VCaP (cell line): ENCODE data around the gene TMOD1.
A peak's percentile ranks its signal among the peaks of the same experiment; 100 is the strongest.

Experiments
- H3K27ac ChIP-seq: fragments of 450-650 bp; 2 replicates; pipeline ENCODE4 v1.5.1; 2017
- TF ChIP-seq, protein P1 (sequence below): fragments of 450-650 bp; conservative IDR thresholded peaks from 2 replicates; pipeline ENCODE4 v1.5.1; 2017; ENCODE audit warnings: mild to moderate bottlenecking, moderate library complexity

Gene TMOD1

DNA sequence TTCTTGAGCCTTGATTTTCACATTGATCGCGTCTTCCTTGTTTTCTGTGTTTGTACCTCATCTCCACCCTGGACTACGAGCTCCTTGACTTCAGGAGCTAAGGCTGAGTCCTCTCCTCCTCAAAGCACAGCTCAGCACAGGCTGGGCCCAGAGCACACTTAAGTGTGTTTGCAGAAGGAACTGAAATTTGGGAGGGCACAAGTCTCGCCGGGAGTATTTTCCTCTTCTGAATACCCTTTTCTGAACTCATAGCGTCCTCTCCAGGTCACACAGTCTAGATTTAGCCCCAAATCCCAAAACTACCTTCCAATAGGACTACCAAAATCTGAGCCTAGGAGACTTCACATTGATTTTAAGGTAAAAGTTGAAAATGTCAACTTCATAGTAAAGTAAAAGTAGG lies 90.1 kb downstream of the TMOD1 start:
- TF ChIP-seq, protein P1, sequence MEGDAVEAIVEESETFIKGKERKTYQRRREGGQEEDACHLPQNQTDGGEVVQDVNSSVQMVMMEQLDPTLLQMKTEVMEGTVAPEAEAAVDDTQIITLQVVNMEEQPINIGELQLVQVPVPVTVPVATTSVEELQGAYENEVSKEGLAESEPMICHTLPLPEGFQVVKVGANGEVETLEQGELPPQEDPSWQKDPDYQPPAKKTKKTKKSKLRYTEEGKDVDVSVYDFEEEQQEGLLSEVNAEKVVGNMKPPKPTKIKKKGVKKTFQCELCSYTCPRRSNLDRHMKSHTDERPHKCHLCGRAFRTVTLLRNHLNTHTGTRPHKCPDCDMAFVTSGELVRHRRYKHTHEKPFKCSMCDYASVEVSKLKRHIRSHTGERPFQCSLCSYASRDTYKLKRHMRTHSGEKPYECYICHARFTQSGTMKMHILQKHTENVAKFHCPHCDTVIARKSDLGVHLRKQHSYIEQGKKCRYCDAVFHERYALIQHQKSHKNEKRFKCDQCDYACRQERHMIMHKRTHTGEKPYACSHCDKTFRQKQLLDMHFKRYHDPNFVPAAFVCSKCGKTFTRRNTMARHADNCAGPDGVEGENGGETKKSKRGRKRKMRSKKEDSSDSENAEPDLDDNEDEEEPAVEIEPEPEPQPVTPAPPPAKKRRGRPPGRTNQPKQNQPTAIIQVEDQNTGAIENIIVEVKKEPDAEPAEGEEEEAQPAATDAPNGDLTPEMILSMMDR: no peak
- no peak overlapping the region for H3K27ac ChIP-seq

DNA sequence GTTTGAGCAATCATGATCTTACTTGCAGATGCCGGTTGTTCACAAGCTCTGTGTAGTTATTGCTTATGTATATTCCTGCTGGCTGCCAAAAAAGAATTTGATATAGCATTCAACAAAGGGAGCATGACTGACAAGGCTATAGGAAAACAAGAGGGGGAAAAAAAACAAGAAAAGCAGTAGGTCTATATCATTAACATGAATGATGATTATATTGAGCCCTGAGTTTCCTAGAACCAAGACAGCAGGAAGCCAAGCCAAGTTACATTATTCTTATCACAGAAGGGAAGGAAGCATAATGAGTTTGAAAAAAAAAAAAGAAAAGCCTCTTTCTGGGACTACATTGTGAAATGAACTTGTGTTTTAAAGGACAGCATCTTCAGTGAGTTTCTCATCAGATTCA lies 90.7 kb downstream of the TMOD1 start:
- TF ChIP-seq, protein P1: no peak

DNA sequence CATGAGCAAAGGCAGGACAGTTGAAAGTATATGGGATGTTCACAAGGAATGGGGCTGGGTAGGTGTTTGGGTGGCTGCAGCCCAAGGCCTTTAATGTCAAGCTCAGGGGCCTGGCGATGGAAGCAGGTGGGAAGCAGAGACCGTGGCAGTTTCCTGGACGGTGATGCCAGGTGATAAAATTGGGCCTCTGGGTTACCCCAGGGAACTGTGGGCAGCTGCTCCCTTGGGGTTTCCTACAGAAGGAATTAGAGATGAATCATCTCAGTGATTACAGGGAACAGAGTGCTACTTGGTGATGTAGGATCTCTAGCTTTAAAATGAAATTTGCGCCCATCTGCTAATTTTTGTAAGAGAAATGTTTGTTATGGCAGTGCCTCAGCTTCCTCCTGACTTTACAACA lies 92.5 kb downstream of the TMOD1 start:
- peak overlapping the region; percentile 15; the same call in 1 of the 2 replicates for H3K27ac ChIP-seq
- TF ChIP-seq, protein P1: no peak

More for the DNA sequence above, 90.7 kb downstream of the TMOD1 start:
- H3K27ac ChIP-seq: no peak overlapping the region

- TF ChIP-seq, protein P1: no peak
- peak overlapping the region; percentile 15; the same call in 1 of the 2 replicates for H3K27ac ChIP-seq
Observed at GRCh38 chr9:97594381-97594921, 93.0 kb downstream of the TMOD1 start.

GRCh38 chr9:97596906-97597305 lies 95.4 kb downstream of the TMOD1 start:
- TF ChIP-seq, protein P1: no peak
- H3K27ac ChIP-seq: no peak overlapping the region

- TF ChIP-seq, protein P1: peak; percentile 92
- no peak overlapping the region for H3K27ac ChIP-seq
Observed at GRCh38 chr9:97598461-97599288, 97.2 kb downstream of the TMOD1 start.

DNA sequence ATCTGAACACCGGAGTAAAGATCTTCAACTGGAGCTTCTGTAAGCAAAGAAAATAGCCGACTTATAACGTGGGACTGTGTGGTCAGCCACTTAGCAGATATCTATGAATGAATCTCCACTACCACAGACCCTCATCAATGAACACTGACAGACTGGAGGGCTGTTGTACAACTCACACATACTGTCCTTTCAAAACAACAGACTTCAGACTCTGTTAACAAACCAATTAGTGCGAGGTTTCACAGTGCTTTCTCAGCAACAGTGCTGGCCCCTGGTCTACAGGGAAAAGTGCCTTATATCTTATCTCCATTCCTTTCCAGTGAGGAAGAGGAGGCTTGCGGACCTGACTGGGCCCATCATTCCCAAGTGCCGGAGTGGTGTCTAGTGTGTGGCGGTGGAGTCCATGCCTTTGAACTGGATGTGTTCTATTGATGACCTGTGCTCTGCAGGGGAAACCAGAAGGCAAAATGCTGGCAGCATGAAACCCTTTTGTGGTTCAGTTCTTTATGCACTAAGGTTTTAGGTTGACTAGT lies 97.9 kb downstream of the TMOD1 start:
- TF ChIP-seq, protein P1: no peak
- H3K27ac ChIP-seq: no peak overlapping the region
